Stimulated activated CD8-positive, alpha-beta memory T cell treated with anti-CD3 and anti-CD28 coated beads, Interleukin-15, amount 100 ng/mL, for 1 hour (primary cell): ENCODE measurements around the gene FOXP1.

Source experiments
- DNase-seq: peaks from one replicate; pipeline ENCODE4 v3.0.0-alpha.2; 2020; ENCODE audit warnings: low read depth

FOXP1 gene

GRCh38 chr3:71425491-71426071 lies 157.9 kb downstream of the FOXP1 start:
- no peak for DNase-seq

- DNase-seq = no peak
Observed at GRCh38 chr3:71423151-71423906, 160.2 kb downstream of the FOXP1 start.

GRCh38 chr3:71421820-71422566 lies 161.5 kb downstream of the FOXP1 start:
- no peak for DNase-seq

GRCh38 chr3:71421475-71421819 lies 162.1 kb downstream of the FOXP1 start:
- no peak for DNase-seq

- DNase-seq = no peak
Observed at GRCh38 chr3:71419369-71419768, 164.2 kb downstream of the FOXP1 start.

GRCh38 chr3:71417791-71418190 lies 165.7 kb downstream of the FOXP1 start:
- no peak for DNase-seq

- DNase-seq = no peak
Observed at GRCh38 chr3:71416876-71417275, 166.7 kb downstream of the FOXP1 start.

GRCh38 chr3:71415681-71416122 lies 167.8 kb downstream of the FOXP1 start:
- DNase-seq = no peak

GRCh38 chr3:71414189-71414927 lies 169.2 kb downstream of the FOXP1 start:
- no peak for DNase-seq

- no peak for DNase-seq
Observed at GRCh38 chr3:71413572-71413971, 170.0 kb downstream of the FOXP1 start.

GRCh38 chr3:71409352-71409751 lies 174.2 kb downstream of the FOXP1 start:
- no peak for DNase-seq

GRCh38 chr3:71408903-71409302 lies 174.6 kb downstream of the FOXP1 start:
- DNase-seq = no peak

- no peak for DNase-seq
Observed at GRCh38 chr3:71407823-71408222, 175.7 kb downstream of the FOXP1 start.

GRCh38 chr3:71406972-71407810 lies 176.3 kb downstream of the FOXP1 start:
- DNase-seq = no peak

- no peak for DNase-seq
Observed at GRCh38 chr3:71402911-71403310, 180.6 kb downstream of the FOXP1 start.

- DNase-seq = no peak
Observed at GRCh38 chr3:71402280-71402679, 181.2 kb downstream of the FOXP1 start.

GRCh38 chr3:71401695-71402231 lies 181.8 kb downstream of the FOXP1 start:
- no peak for DNase-seq

- DNase-seq = no peak
Observed at GRCh38 chr3:71400986-71401451, 182.5 kb downstream of the FOXP1 start.

- DNase-seq = no peak
Observed at GRCh38 chr3:71399478-71399877, 184.1 kb downstream of the FOXP1 start.

- DNase-seq = no peak
Observed at GRCh38 chr3:71398157-71398836, 185.2 kb downstream of the FOXP1 start.

- no peak for DNase-seq
Observed at GRCh38 chr3:71397726-71398125, 185.8 kb downstream of the FOXP1 start.
